Measurements from ENCODE around the gene LRRC57.
A peak's percentile ranks its signal among the peaks of the same experiment; 100 is the strongest.

The LRRC57 gene

GRCh38 chr15:42494998-42495360 lies 53.6 kb downstream of the LRRC57 start:
- POLR2A ChIA-PET (ENCODE audit: low non-redundant PET), result interaction anchor here (0.7 kb wide), 1 partner anchor 222 kb away, joined by 3 read pairs; the partner anchor contains the start of genes GANC and TMEM87A
- TF ChIP-seq CTCF (conservative IDR thresholded peaks at IDR 0.05; ENCODE audit: low read depth), result no peak
- DNase-seq (ENCODE audit: low spot score), result peak; percentile 57
- CTCF ChIA-PET, result no interaction called here
- H3K27ac ChIP-seq, result peak overlapping the region; percentile 79

DNA sequence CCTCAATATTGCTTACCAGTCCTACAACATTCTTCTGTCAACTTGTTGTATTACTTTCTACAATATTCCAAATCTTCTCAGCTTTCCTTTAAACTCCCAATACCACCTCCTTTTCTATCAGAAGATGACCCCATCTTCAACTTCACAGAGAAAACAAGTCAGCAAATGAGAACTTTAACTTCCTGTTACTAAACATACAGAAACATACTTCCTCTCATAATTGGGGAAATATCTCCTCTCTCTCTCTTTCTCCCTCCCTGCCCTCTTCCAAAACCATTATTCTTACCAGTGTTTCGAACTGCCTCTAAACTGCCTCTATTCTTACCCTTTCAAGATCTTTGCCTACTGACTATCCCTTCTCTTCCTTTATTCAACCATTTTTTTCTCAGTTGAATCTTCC lies 54.9 kb downstream of the LRRC57 start:
- DNase-seq (ENCODE audit: low spot score), result no peak
- POLR2A ChIA-PET (ENCODE audit: low non-redundant PET), result no interaction called here
- CTCF ChIA-PET, result no interaction called here
- no peak for TF ChIP-seq CTCF (conservative IDR thresholded peaks at IDR 0.05; ENCODE audit: low read depth)
- no peak overlapping the region for H3K27ac ChIP-seq

DNA sequence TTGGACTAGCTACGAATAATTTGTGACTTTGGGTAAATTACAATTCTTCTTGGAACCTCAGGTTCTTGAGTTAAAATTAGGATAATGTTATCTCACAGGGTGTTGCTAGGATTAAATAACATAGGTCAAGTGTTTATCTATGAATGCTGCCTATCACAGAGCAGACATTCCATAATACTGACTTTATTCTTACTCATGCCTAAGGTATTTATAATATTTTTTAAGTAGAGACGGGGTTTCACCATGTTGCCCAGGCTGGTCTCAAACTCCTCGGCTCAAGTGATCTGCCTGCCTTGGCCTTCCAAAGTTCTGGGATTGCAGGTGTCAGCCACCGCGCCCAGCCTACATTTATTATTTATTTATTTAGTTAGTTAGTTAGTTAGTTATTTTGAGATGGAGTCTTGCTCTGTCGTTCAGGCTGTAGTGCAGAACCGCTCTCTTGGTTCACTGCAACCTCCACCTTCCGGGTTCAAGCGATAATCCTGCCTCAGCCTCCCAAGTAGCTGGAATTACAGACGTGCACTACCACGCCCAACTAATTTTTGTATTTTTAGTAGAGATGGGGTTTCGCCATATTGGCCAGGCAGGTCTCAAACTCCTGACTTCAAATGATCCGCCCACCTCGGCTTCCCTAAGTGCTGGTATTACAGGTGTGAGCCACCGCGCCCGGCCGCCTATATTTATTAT lies 56.9 kb downstream of the LRRC57 start:
- TF ChIP-seq CTCF (conservative IDR thresholded peaks at IDR 0.05; ENCODE audit: low read depth), result no peak
- POLR2A ChIA-PET (ENCODE audit: low non-redundant PET), result no interaction called here
- peak; percentile 82 for DNase-seq (ENCODE audit: low spot score)
- H3K27ac ChIP-seq, result peak overlapping the region; percentile 88
- CTCF ChIA-PET, result no interaction called here

DNA sequence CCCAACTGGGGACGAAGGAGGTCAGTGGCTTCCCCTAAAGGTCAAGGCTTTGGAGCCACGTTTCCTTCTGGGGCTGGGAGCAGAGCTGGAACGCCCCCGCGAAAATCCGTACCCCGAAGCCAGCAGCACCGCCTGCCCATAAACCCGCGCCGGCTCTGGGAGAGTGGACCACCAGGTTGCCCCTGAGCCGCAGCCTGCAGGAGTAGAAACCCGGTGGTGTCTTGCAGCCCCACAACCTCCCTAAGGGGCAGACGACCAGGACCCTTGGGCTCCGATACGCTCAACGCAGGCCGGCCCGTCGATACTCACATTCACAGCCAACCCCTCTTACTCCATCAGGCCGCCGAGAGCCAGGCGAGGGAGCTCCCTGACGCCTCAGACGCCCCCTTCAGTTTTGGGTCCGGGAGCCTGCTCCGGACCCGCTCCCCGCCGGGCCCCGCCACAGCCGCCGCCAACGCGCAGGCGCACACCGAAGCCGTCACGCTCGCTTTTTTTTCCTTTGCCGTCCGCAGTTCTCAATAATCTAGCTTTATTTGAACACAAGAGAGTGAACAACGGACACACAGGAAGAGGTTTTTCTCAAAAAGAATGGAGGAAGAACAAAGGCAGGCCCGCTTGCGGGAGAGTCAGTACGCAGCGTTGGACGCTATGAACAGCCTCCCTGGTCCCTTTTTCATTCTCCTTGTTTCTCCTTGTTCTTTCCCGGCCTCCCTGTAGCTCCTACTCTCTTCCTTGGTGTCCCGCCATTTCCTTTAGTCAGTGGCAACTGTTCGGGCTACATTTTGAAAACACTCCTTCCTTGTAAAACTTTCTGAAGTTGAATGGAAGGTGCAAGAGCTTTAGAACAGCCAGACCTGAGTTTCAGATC lies 57.7 kb downstream of the LRRC57 start, which contains the start of gene ZNF106:
Gene ZNF106, minus strand, starts transcription at position 471 of the 868 bp plus-strand sequence. CDS start 18,852 bp downstream, outside the sequence.
- DNase-seq (ENCODE audit: low spot score), result peak; percentile 90
- peak within 1 kb of the TSS; percentile 88 for H3K27ac ChIP-seq
- TF ChIP-seq CTCF (conservative IDR thresholded peaks at IDR 0.05; ENCODE audit: low read depth), result no peak
- POLR2A ChIA-PET (ENCODE audit: low non-redundant PET), result no interaction called here
- CTCF ChIA-PET, result interaction anchor here (0.6 kb wide), 2 partner anchors 9 to 272 kb away, joined by 3 to 4 read pairs; no protein-coding TSS in a partner anchor

GRCh38 chr15:42490291-42490670 lies 58.3 kb downstream of the LRRC57 start:
- POLR2A ChIA-PET (ENCODE audit: low non-redundant PET), result no interaction called here
- H3K27ac ChIP-seq, result peak overlapping the region; percentile 88
- no peak for TF ChIP-seq CTCF (conservative IDR thresholded peaks at IDR 0.05; ENCODE audit: low read depth)
- CTCF ChIA-PET, result interaction anchor here (0.6 kb wide), 2 partner anchors 10 to 273 kb away, joined by 3 to 4 read pairs; no protein-coding TSS in a partner anchor
- peak; percentile 26 for DNase-seq (ENCODE audit: low spot score)
